Vagina (tissue), 2 donors: ENCODE measurements around the gene DCHS1.

Source experiments
- POLR2A ChIP-seq, 2 donors: fragments of 450-650 bp; IDR thresholded peaks; one replicate each; pipeline ENCODE4 v1.6.1; 2017; ENCODE audit warnings: antibody characterized with exemption in 2 of 2, mild to moderate bottlenecking in 2 of 2, moderate library complexity in 2 of 2
- POLR2AphosphoS5 ChIP-seq, 2 donors: sonication (generic); formaldehyde crosslinking; IDR thresholded peaks; one replicate each; pipeline ENCODE4 v1.9.0; 2017; ENCODE audit warnings: antibody characterized with exemption in 2 of 2, mild to moderate bottlenecking in 2 of 2, low read depth in 1 of 2; ENCODE audit not compliant: insufficient read depth in 1 of 2
- TF ChIP-seq, protein P1 (sequence below), 3 experiments: fragments of 450-650 bp in 2 of 3; fragments of 200-600 bp in 1 of 3; sonication (generic) in 1 of 3; IDR thresholded peaks; one replicate each; pipeline ENCODE4 v1.5.1; 2017 to 2019; ENCODE audit warnings: antibody characterized with exemption in 3 of 3, mild to moderate bottlenecking in 2 of 3, moderate library complexity in 2 of 3

DNA sequence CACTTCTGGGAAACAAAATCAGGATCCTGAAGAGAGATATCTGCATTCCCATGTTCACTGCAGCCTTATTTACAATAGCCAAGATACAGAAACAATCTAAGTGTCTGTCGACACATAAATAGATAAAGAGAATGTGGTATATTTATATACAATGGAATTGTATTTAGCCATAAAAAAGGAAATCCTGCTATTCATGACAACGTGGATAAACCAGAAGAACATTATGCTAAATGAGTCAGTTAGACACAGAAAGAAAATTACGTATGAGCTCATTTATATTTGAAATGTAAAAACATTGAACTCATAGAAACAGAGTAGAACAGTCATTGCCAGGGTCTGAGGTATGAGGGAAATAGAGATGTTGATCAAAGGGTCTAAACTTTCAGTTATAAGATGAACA is 21.4 kb upstream of the DCHS1 start:
- TF ChIP-seq, protein P1, sequence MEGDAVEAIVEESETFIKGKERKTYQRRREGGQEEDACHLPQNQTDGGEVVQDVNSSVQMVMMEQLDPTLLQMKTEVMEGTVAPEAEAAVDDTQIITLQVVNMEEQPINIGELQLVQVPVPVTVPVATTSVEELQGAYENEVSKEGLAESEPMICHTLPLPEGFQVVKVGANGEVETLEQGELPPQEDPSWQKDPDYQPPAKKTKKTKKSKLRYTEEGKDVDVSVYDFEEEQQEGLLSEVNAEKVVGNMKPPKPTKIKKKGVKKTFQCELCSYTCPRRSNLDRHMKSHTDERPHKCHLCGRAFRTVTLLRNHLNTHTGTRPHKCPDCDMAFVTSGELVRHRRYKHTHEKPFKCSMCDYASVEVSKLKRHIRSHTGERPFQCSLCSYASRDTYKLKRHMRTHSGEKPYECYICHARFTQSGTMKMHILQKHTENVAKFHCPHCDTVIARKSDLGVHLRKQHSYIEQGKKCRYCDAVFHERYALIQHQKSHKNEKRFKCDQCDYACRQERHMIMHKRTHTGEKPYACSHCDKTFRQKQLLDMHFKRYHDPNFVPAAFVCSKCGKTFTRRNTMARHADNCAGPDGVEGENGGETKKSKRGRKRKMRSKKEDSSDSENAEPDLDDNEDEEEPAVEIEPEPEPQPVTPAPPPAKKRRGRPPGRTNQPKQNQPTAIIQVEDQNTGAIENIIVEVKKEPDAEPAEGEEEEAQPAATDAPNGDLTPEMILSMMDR (IDR thresholded peaks at IDR 0.05) = no peak
- TF ChIP-seq POLR2A (IDR thresholded peaks at IDR 0.05) = no peak
- TF ChIP-seq POLR2AphosphoS5 (IDR thresholded peaks at IDR 0.05; ENCODE audit: insufficient read depth in 1 of 2, low read depth in 1 of 2) = no peak
